HG03066 (cell line): ENCODE data around the gene HOXA13.

Source experiments
- ATAC-seq: cut with Tn5 transposase; IDR thresholded peaks from one replicate; pipeline ENCODE4 v1.9.1; 2021; ENCODE audit warnings: low read depth; ENCODE audit not compliant: unreplicated experiment

The HOXA13 gene

GRCh38 chr7:27182861-27183681 is 16.8 kb downstream of the HOXA13 start:
- ATAC-seq, result no peak

DNA sequence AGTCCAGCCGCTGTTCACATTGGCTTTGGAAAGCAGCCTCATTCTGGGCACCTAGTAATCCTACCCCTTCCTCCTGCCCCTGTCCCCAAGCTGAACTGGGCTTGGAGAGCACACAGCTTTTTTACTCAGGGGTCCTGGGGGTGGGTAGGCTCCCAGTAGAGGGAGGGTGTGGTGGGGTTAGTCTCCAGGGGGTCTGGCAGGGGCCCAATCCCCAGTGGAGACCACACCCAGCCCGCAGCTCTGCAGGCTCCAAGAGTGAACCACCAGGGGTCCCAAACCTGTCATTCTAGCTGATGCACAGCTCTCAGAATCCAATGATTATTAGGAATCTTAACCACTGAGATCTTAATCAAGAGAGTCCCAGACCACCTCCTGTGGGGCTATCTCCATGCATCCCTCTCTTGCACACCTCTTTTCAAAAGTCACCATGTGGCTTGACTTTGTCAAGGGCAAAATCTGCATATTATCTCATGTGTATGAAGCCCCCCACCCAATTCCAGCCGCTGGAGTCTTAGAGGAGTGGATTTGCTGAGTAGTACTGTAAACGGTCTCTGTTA is 17.5 kb downstream of the HOXA13 start:
- no peak for ATAC-seq

- ATAC-seq, result no peak
Measured at GRCh38 chr7:27181795-27182275, 18.1 kb downstream of the HOXA13 start.

DNA sequence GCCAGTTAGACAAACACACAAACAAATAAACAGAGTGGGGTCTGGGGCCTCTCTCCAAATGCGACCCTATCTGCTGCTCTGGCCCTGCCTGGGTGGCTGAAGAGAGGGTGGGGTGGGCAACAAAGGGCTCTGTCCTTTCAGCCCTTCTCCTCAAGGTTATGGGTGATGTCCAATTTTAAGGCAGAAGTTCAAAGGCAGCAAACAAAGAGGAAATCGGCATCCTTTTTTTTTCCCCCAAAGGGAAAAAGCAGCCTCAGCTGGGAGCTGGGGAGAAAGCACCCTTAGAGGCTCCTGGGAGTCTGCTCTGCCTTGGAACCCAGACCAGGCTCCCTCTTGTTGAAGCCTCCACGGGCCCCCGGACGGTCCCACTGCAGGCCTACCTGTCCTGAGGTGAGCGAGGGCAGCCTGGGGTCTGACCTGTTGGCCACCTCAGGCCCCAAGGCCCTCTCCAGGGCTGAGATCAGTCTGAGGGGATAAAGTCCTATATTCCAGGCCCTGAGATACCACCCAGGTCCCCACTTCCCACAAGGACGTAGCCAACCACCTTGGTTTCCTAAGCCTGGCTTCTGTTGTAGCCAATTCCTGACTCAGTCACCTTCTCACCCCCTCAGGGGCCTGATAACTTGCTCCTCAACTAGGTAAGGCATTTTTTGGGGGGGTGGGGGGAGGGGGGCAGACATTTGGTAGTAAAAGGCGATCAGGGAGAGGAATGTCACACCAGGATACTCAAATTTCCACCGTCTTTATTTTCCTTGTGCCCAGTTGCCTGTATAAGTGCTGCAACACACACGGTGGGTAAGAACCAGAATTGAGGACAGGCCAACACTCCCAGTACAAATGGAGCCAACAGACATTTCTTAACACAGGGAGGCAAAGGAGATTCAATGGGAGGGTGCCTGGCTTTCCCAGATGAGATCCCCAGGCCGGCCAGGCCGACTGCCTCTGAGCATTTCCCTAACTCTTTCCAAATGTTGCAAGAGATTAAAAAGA is 19.2 kb downstream of the HOXA13 start:
- no peak for ATAC-seq

GRCh38 chr7:27179503-27180430 is 20.1 kb downstream of the HOXA13 start:
- ATAC-seq, result no peak

DNA sequence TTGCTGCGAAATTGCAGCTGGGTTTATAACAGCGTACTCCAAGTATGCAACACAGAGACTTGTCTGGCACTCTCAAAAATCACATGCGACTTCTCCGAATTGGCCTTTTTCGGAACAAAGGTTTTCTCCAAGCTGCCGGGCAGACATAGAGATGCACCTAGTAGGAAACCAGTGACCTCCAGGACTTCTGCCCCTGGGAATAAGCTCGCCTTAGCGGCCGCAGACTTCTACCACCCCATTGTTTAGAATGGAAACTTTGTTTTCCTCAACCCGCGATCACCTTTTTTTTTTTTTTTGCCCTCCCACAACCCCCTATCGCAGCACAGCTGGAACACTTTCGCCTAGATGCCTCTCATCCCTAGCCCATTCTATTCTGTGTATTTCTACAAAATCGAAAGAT is 20.9 kb downstream of the HOXA13 start:
- no peak for ATAC-seq

DNA sequence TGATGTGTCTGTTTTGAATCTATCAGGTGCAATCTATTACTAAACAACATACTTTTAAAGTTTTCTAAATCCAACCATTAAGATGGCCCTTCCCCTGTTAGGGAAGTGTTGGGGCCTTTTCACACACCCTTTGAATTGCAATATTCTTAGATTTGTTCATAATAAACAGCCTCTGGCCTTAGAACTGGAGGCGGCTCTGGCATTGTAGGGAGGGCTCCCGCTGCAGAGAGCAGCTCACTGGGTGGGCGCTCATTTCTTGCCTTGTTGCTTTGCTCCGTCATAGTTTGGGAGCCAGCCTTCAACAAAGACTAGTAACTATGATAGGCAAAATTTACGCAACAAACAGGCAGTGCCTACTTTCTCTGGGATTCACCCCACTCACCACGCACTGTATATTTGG is 21.5 kb downstream of the HOXA13 start:
- ATAC-seq, result no peak

DNA sequence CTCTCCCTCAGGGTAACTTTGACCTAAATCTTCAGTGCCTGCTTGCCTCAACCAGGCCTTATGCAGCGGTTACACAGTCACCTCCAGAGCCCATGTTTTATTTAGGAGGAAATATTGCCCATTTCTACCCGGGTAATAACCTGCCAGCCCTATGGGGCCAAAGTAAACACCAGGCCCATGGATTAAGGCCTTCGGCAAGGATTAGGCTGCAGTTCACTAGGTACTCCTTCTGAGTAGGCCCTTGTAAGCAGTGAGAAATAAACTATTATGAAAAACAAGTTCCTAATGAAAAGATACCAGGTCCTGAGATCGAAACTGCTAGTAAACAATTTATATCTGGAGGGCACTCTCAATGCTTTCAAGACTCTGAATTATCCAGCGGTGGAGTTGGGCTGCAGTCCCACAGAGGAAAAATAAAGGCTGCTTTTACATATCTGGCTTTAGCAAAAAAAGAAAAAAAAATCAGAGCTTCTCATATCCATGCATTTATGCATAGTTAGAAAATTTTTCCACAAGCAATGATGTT is 22.0 kb downstream of the HOXA13 start:
- no peak for ATAC-seq

DNA sequence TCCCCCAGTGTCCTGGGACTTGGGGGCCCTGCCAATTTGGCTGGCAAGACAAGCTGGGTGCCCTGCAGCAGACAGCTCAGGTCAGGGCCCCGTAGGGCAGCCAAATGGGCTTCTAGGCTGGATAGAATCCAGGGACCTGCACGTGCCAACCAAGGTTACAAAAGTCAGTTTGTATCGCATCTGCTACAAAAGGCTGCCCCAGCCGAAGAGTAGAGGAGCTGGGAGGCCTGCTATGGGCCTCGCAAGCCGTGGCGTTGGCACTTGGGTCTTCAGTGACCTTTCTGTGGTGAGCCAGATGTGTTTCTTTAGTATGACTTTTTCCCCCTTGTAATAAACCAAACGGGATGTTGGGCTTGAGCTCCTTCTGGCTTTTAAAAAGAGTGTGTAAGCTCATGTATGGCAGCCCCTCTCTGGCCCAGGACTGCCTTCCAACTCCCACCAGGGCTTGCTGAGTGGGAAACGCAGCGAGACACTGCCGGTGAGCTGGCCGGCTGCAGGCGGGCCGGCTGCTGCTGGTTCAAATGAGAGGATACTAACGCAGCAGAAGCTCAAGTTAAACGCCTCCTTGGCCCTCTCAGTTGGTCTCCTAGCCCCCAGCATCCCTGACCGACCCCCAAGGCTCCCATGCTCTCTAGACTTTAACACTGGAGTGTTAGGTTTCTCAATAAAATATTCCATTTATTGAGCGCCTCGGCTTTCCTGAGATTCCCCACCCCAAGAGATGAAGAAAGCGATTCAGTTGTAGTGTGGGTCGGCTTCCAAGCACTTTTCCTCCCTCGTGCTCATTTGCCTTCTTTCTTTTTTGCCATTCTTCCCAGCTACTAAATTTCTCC is 22.7 kb downstream of the HOXA13 start:
- ATAC-seq, result no peak

GRCh38 chr7:27176524-27176845 is 23.4 kb downstream of the HOXA13 start:
- ATAC-seq, result no peak

- no peak for ATAC-seq
Measured at GRCh38 chr7:27175626-27176523, 24.0 kb downstream of the HOXA13 start.

DNA sequence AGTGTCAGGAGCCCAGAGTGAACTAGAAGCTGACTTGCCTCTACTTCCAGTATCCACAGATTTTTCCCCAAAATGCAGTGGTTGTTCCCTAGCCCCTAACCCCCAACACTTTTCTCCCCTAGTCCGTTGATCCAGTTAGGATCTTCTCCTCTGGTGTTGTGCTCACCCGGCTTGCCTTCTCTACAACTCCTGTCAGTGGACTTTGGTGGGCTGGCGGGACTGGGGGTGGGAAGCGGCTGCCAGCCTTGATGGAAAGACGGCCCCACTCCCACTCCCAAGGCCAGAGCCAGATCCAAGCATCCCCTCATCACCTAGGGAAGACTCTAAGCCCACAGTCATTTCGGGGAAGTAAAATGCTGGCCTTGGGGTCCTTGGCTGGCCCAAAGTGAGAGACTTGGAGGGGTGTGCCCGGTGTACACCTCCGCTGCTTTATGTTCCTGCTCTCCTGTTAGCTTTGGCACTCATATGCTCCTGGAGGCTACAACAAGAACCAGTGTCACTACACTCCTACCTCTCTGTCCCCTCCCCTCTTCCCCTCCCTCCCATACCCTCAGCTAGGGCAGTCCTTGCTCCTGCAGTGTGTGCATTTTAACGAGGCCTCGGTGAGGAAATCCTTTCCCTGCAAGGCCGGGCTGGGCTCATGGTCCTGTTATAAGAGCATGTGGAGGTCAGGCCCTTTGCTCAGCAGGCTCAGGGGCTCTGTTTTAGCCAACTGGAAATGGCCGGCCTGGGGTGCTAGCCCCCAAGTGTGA is 24.8 kb downstream of the HOXA13 start:
- no peak for ATAC-seq

- ATAC-seq, result no peak
Measured at GRCh38 chr7:27173956-27174873, 25.7 kb downstream of the HOXA13 start, which contains the start of gene HOXA10. TSS of gene HOXA10 (minus strand) at chr7:27174320. CDS start at chr7:27174306, 14 bp downstream.

GRCh38 chr7:27173511-27173955 is 26.4 kb downstream of the HOXA13 start:
- ATAC-seq, result no peak

DNA sequence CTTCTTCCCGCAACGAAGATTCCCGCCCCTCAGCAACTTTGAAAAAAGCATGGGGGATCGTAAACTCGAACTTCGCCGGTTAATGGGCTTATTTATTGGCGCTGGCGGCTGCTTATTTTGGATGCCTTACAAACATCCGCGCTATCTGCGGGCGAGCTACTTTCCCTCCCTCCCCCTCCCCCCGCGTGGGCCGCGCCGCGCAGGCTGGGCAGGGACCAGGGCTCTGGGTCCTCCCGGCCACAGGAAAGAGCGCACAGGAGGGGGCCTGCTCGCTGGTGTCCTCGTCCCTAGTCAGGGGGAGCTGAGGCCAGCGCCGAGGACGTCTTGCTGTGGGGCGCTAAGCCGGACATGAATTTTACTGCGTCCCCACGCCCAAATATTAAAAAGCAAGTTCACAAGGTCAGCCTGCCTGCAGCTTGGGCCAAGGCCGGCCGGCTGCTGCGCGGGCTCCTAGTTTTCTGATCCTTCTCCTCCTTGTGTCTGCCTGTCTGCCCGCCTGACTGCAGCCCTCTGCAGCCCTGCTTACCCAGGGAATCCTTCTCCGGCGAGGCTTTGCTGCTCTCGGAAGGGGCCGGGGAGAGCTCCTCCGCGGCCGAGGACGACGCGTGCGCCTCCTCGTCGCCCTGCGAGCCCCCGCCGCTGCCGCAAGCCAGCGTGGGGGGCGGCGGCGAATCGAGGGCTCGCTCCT is 26.9 kb downstream of the HOXA13 start:
- ATAC-seq, result no peak
